OCI-LY1 (cell line): ENCODE data around the gene KCNG4.
"Not testable (repeated sequence)": the region's sequence is repeated elsewhere in the genome, so short reads cannot be mapped to it uniquely, and the experiment has no call there.

Experiments used
- H2AFZ ChIP-seq: fragments of 200-600 bp; sonication (generic), shearing (Covaris generic); 2 replicates; pipeline ENCODE4 v1.6.0; 2014; ENCODE audit warnings: antibody characterized with exemption, mild to moderate bottlenecking, low read length
- H3F3A ChIP-seq: fragments of 200-600 bp; sonication (generic), shearing (Covaris generic); 2 replicates; pipeline ENCODE4 v1.6.0; 2014; ENCODE audit warnings: mild to moderate bottlenecking, antibody characterized with exemption, low read length, moderate library complexity; ENCODE audit not compliant: insufficient read depth
- H3K27ac ChIP-seq: fragments of 200-600 bp; sonication (generic); 2 replicates; pipeline ENCODE4 v1.5.1; 2014; ENCODE audit warnings: low read length, mixed run types, mild to moderate bottlenecking, low read depth; ENCODE audit not compliant: poor library complexity, severe bottlenecking
- H3K27me3 ChIP-seq: fragments of 200-600 bp; sonication (generic); 2 replicates; pipeline ENCODE4 v1.6.0; 2014; ENCODE audit warnings: antibody characterized with exemption, mild to moderate bottlenecking, low read length, moderate library complexity; ENCODE audit not compliant: insufficient read depth
- H3K36me3 ChIP-seq: fragments of 200-600 bp; sonication (generic); 2 replicates; pipeline ENCODE4 v1.6.1; 2014; ENCODE audit warnings: mild to moderate bottlenecking, antibody characterized with exemption, low read length, moderate library complexity, mixed read lengths; ENCODE audit not compliant: insufficient read depth
- H3K4me1 ChIP-seq: fragments of 200-600 bp; sonication (generic); 2 replicates; pipeline ENCODE4 v1.5.1; 2014; ENCODE audit warnings: mild to moderate bottlenecking, low read length, moderate library complexity; ENCODE audit not compliant: insufficient read depth, severe bottlenecking
- H3K4me2 ChIP-seq: fragments of 200-600 bp; sonication (generic), shearing (Covaris generic); 2 replicates; pipeline ENCODE4 v1.6.1; 2014; ENCODE audit warnings: low read length
- H3K4me3 ChIP-seq: fragments of 200-600 bp; sonication (generic); 2 replicates; pipeline ENCODE4 v1.5.1; 2014; ENCODE audit warnings: low read length, low read depth, mild to moderate bottlenecking, mixed read lengths; ENCODE audit not compliant: poor library complexity, severe bottlenecking
- H3K79me2 ChIP-seq: fragments of 200-600 bp; shearing (Covaris generic); 2 replicates; pipeline ENCODE4 v1.6.1; 2016; ENCODE audit warnings: mixed run types, low read length, mixed read lengths; ENCODE audit not compliant: insufficient read depth
- H3K9ac ChIP-seq: fragments of 200-600 bp; sonication (generic), shearing (Covaris generic); 2 replicates; pipeline ENCODE4 v1.6.1; 2014; ENCODE audit warnings: mild to moderate bottlenecking, low read length, mixed read lengths
- H3K9me2 ChIP-seq: fragments of 200-600 bp; sonication (generic), shearing (Covaris generic); 2 replicates; pipeline ENCODE4 v1.6.1; 2014; ENCODE audit warnings: low read depth, mild to moderate bottlenecking, low read length, mixed read lengths
- H3K9me3 ChIP-seq: fragments of 200-600 bp; shearing (Covaris generic); 2 replicates; pipeline ENCODE4 v1.6.1; 2014; ENCODE audit warnings: low read length, mixed read lengths
- H4K20me1 ChIP-seq: fragments of 200-600 bp; sonication (generic), shearing (Covaris generic); 2 replicates; pipeline ENCODE4 v1.6.0; 2016; ENCODE audit warnings: mild to moderate bottlenecking, low read length; ENCODE audit not compliant: insufficient read depth
- CTCF ChIP-seq: fragments of 200-600 bp; sonication (generic), shearing (Covaris generic); IDR thresholded peaks from 2 replicates; pipeline ENCODE4 v1.5.1; 2017; ENCODE audit warnings: mild to moderate bottlenecking, antibody characterized with exemption, low read length, moderate library complexity, mixed read lengths
- EZH2 ChIP-seq: fragments of 200-600 bp; sonication (generic), shearing (Covaris generic); IDR thresholded peaks from 2 replicates; pipeline ENCODE4 v1.8.0; 2017; ENCODE audit warnings: borderline replicate concordance, mixed run types, mild to moderate bottlenecking, antibody characterized with exemption, low read length, moderate library complexity, mixed read lengths

Gene KCNG4

GRCh38 chr16:84205976-84206691 is 33.7 kb downstream of the KCNG4 start:
- Histone ChIP-seq H3K27me3 (peaks cover 2% of the 10 kb centered on the region; the same call in 1 of the 2 replicates), H3K27ac (no peak overlapping the region), H3K4me2 (no peak overlapping the region), H4K20me1 (no peaks in the 10 kb centered on the region), H2AFZ (no peak overlapping the region), H3K36me3 (no peaks in the 10 kb centered on the region; the same call in 1 of the 2 replicates), H3K4me3 (no peak overlapping the region), H3K4me1 (no peaks in the 10 kb centered on the region), H3F3A (no peaks in the 10 kb centered on the region), H3K79me2 (no peaks in the 10 kb centered on the region), H3K9me3 (no peaks in the 10 kb centered on the region), H3K9me2 (no peaks in the 10 kb centered on the region), H3K9ac (no peak overlapping the region)
- TF ChIP-seq CTCF: no peak
- TF ChIP-seq EZH2: no peak

- H2AFZ ChIP-seq, H3K9me2 ChIP-seq, H3K27ac ChIP-seq, H3K9ac ChIP-seq, H3K4me2 ChIP-seq, H3K27me3 ChIP-seq, H3K36me3 ChIP-seq, H3K4me3 ChIP-seq, H4K20me1 ChIP-seq, H3K4me1 ChIP-seq, H3K79me2 ChIP-seq, H3K9me3 ChIP-seq, H3F3A ChIP-seq: not testable (repeated sequence)
These were observed 34.7 kb downstream of the KCNG4 start for GRCh38 chr16:84205123-84205522.

DNA sequence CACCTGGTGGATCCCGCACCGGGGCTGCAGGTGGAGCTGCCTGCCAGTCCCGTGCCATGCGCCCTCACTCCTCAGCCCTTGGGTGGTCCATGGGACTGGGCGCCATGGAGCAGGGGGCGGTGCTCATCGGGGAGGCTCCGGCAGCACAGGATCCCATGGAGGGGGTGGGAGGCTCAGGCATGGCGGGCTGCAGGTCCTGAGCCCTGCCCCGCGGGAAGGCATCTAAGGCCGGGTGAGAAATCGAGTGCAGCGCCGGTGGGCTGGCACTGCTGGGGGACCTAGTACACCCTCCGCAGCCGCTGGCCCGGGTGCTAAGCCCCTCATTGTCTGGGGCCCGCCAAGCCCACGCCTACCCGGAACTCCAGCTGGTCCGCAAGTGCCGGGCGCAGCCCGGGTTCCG is 35.3 kb downstream of the KCNG4 start:
- not testable (repeated sequence) for H3K9ac ChIP-seq, H3K79me2 ChIP-seq, H2AFZ ChIP-seq, H3K4me1 ChIP-seq, H3K9me3 ChIP-seq, H3K9me2 ChIP-seq, H3K27me3 ChIP-seq, H3F3A ChIP-seq, H4K20me1 ChIP-seq, H3K4me3 ChIP-seq, H3K27ac ChIP-seq, H3K36me3 ChIP-seq, H3K4me2 ChIP-seq

DNA sequence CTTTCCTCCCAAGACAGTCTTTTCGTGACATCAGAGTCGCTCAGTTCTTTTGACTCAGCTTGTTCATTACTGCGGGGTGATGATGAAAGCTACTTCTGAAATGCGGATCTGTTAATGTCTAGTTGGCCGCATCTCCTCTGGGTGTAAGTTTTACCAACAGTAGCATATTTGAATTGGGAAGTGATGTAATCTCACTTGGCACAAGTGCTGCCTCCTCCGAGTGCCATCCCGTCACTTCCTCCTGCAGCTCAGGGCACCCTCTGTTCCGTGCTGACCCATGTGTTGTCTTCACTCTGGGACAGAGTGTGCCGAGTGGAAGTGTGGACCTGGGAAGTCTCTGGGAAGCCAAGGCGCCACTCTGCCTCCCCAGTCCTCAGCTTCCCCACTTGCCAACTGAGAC is 40.0 kb downstream of the KCNG4 start:
- Histone ChIP-seq H3K9ac (no peak overlapping the region), H3K4me3 (no peak overlapping the region), H4K20me1 (no peaks in the 10 kb centered on the region), H3K4me2 (no peak overlapping the region), H3K79me2 (no peaks in the 10 kb centered on the region), H3K9me3 (no peaks in the 10 kb centered on the region), H3K4me1 (peaks cover under 1% of the 10 kb centered on the region), H3K27me3 (0 out of 2 replicates have a peak, but pooled peaks cover 4% of the 10 kb centered on the region), H3K9me2 (no peaks in the 10 kb centered on the region), H3F3A (no peaks in the 10 kb centered on the region), H3K27ac (no peak overlapping the region), H3K36me3 (no peaks in the 10 kb centered on the region; the same call in 1 of the 2 replicates), H2AFZ (no peak overlapping the region)
- TF ChIP-seq CTCF: no peak
- TF ChIP-seq EZH2: no peak
